Astrocyte of the spinal cord (primary cell): Measurements from ENCODE around the gene EIF4E3.

Source experiments
- DNase-seq: peaks from one replicate; pipeline ENCODE4 v3.0.0; 2011; ENCODE audit warnings: low read depth, low spot score
- H3K4me3 ChIP-seq: 2 replicates; pipeline ENCODE4 v1.5.1; 2011; ENCODE audit warnings: low read depth, mild to moderate bottlenecking, low read length, moderate library complexity
- CTCF ChIP-seq: IDR thresholded peaks from 2 replicates; pipeline ENCODE4 v1.5.1; 2012; ENCODE audit warnings: low read depth, mild to moderate bottlenecking, low read length, inconsistent platforms
- in situ Hi-C: cut with HindIII; loops from 2 replicates; pipeline ENCODE4 v1.10.0; 2017; ENCODE audit warnings: low sequenced_read_pairs

EIF4E3 gene

GRCh38 chr3:71628522-71628921 lies 96.7 kb downstream of the EIF4E3 start:
- no peak for DNase-seq
- in situ Hi-C loops = no loop called here

GRCh38 chr3:71625676-71626075 lies 99.5 kb downstream of the EIF4E3 start:
- DNase-seq = no peak
- H3K4me3 ChIP-seq = no peak overlapping the region
- TF ChIP-seq CTCF = no peak
- in situ Hi-C loops = no loop called here

More at GRCh38 chr3:71628522-71628921, 96.7 kb downstream of the EIF4E3 start:
- no peak for TF ChIP-seq CTCF
- H3K4me3 ChIP-seq = no peak overlapping the region
